ENCODE data around the gene SEC23A.

Gene SEC23A

GRCh38 chr14:38982837-38983236 is 120.2 kb downstream of the SEC23A start:
- DNase-seq: no peak

- no peak for DNase-seq
These were observed 120.8 kb downstream of the SEC23A start for GRCh38 chr14:38982278-38982677.
